ENCODE results near the gene TRAPPC1.
A peak's percentile ranks its signal among the peaks of the same experiment; 100 is the strongest.

The TRAPPC1 gene

DNA sequence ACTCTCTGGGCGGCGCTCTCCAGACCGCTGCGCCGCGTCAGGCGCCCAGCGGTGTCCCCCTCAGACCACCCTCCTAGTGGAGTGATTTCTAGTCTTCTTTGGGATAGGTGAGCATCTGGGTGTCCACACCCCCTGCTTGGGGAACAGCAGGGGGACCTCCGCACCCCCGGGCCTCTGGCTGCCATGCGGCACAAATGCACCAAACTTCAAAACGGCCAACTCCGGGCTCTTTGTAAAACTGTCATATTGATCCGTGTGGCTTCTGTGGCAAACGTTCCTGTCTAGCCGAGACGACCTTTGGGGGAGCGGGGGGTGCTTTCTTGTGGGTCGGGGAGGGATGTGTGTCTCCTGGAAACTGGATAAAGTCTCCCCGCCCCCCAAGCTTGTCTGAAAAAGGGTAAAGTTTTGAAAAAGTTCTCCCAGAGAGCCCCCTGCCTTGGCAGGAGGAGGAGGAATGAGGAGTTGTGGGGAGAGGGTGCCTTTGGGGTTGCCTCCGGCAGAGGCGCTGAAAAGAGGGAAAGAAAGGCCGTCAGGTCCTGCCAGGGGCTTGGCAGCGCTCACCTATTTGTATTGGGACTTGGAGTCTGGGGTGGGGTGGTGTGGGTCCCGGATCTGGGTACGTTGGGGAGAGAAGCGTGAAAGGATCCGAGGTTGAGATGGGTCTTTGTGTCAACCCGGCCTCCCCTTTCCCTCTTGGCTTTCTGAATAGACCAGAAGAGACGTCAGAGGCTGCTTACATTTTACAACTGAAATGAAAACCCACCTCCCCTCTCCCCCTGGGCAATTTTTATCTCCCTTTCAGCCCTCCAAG is 45.3 kb downstream of the TRAPPC1 start:
- peak; percentile 16 to 28 for DNase-seq (ENCODE audit: low read depth in 2 of 2)
- TF ChIP-seq, protein P1, sequence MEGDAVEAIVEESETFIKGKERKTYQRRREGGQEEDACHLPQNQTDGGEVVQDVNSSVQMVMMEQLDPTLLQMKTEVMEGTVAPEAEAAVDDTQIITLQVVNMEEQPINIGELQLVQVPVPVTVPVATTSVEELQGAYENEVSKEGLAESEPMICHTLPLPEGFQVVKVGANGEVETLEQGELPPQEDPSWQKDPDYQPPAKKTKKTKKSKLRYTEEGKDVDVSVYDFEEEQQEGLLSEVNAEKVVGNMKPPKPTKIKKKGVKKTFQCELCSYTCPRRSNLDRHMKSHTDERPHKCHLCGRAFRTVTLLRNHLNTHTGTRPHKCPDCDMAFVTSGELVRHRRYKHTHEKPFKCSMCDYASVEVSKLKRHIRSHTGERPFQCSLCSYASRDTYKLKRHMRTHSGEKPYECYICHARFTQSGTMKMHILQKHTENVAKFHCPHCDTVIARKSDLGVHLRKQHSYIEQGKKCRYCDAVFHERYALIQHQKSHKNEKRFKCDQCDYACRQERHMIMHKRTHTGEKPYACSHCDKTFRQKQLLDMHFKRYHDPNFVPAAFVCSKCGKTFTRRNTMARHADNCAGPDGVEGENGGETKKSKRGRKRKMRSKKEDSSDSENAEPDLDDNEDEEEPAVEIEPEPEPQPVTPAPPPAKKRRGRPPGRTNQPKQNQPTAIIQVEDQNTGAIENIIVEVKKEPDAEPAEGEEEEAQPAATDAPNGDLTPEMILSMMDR (IDR thresholded peaks at IDR 0.05; ENCODE audit: low read depth, low read length): peak; percentile 26
- H3K4me3 ChIP-seq (replicated peaks in 1 of 2; ENCODE audit: low read depth in 2 of 2, low read length in 2 of 2): peak overlapping the region; percentile 85 to 86

DNA sequence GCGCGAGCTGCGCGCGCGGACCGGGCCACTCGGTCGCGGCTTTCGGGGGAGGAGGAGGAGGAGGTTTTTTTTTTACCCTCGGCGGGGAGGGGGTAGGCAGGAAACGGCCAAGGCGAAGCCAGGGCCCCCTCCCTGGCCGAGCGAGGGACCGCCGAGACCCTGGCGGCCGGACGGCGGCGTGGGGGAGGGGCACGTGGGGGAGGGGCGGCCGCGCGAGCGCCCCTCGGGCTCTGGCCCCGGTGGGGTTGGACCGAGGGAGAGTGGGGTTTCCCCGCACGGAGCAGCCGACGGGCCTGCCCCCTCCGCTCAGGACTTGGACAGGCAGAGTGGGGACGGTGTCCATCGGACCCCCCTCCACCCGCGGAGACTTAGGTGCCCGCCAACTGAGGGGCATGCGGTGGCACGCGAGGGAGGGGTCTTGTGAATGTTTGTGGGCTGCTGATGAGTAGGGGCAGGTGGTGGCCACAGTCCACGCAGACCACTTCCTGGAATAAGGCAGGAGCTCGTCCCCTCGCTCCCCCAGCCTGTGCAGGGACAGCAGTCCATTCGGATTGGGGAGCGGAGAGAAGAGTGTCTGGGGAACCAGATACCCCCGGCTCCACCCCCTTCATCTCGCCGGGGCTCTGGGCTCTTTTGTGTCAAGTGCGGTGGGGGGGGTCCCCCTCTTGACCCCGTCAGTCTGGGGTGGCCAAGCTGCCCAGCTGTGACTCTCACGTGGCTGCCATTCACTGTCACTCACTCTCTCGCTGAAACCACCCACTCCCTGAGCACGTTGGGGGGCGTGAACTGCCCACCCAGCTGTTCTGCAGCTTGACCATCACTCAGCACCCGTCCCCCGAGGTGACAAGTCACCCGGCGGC is 46.1 kb downstream of the TRAPPC1 start:
- peak overlapping the region; percentile 85 to 86 for H3K4me3 ChIP-seq (replicated peaks in 1 of 2; ENCODE audit: low read depth in 2 of 2, low read length in 2 of 2)
- TF ChIP-seq, protein P1 (IDR thresholded peaks at IDR 0.05; ENCODE audit: low read depth, low read length): no peak
- DNase-seq (ENCODE audit: low read depth in 2 of 2): peak; percentile 10 to 38

DNA sequence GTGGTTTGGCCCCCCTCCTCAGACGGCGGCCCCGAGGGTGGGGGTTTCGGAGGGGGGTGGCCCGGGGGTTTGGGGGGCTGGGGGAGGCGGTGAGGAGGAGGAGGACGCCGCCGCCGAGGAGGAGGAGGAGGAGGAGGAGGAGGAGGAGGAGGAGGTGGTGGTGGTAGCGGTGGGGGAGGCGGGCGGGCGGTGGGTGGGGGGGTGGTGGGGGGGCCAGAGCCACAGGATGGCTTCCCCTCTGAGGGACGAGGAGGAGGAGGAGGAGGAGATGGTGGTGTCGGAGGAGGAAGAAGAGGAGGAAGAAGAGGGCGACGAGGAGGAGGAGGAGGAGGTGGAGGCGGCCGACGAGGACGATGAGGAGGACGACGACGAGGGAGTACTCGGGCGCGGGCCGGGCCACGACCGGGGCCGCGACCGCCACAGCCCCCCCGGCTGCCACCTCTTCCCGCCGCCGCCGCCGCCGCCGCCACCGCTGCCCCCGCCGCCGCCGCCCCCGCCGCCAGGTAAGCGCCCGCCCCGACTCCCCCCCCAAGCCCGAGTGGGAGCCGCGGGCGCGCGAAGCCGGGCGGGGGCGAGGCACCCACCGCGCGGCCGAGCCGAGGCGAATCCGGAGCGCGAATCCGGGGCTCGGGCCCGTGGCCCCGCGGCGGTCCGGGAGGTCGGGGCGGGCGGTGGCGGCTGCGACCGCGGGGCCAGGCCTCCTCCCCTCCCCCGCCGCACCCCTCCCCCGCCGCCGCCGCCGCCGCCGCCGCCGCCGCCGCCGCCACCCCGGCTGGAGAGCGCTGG is 47.0 kb downstream of the TRAPPC1 start:
- peak overlapping the region; percentile 85 to 86 for H3K4me3 ChIP-seq (replicated peaks in 1 of 2; ENCODE audit: low read depth in 2 of 2, low read length in 2 of 2)
- TF ChIP-seq, protein P1 (IDR thresholded peaks at IDR 0.05; ENCODE audit: low read depth, low read length): no peak
- no peak for DNase-seq (ENCODE audit: low read depth in 2 of 2)

DNA sequence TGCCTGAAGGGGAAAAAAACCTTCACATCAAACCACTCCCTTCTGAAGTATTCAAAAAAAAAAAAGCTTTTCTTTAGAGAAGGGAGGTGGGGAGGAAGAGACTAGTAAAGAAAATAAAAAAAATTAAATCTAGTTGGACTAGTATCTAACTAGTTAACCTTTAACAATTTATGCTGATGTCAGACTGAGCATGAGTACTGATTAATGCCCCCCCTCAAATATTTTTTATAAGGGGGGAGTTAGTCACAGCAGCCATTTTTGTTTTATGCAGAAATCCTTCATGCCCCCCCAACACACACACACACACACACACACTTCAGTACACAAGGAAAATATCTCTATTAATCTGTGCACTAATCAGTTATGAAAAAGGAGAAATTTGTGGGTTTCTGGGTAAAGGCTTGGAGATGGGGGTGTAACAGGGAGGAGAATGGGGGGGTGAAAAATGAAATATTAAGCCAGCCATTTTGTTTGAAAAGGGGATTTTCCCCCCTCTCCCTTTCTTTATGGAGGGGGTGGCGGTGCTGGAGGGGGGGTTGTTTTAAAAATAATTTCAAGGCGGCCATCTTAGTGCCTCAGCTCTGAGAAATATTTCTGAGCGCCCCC is 47.9 kb downstream of the TRAPPC1 start:
- H3K4me3 ChIP-seq (replicated peaks in 1 of 2; ENCODE audit: low read depth in 2 of 2, low read length in 2 of 2): peak overlapping the region; percentile 31 to 86
- TF ChIP-seq, protein P1 (IDR thresholded peaks at IDR 0.05; ENCODE audit: low read depth, low read length): no peak
- peak; percentile 42 to 43 for DNase-seq (ENCODE audit: low read depth in 2 of 2)

DNA sequence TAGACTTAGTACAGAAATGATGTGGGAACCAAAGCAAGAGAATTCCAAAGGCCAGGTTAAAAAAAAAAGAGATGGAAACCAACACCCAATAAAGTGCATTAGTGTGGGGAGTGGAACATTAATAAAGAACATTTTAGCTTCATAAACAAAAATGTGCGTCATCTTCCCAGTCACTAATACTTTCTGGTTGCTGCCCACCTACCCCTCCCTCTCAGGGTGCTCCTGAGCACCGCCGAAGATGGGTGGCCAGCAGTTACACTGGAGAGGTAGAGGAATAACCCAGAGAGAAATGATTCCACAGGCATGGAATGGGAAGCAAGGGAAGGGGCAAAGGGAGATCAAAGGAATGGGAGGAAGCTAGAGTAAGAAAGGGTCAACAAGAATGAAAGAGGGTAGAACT is 49.1 kb downstream of the TRAPPC1 start:
- no peak overlapping the region for H3K4me3 ChIP-seq (replicated peaks in 1 of 2; ENCODE audit: low read depth in 2 of 2, low read length in 2 of 2)
- no peak for DNase-seq (ENCODE audit: low read depth in 2 of 2)
- TF ChIP-seq, protein P1 (IDR thresholded peaks at IDR 0.05; ENCODE audit: low read depth, low read length): no peak

DNA sequence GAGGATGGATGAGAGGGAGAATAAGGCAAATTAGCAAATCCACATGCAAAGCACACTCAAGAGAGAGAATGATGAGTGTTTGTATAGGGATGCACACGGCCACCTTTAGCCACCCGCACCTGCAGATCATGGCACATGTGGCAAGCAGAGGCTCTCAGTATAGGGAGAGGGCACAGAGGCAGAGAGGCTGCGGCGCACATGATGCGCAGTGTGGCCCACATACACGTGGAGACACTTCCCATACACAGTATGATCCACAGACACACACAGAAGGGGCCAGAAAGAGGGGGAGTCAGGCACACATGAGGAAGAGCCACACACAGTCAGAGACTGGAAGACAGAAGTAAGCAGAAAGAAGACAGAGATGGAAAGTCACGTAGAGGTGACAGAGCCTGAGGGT is 49.7 kb downstream of the TRAPPC1 start:
- H3K4me3 ChIP-seq (replicated peaks in 1 of 2; ENCODE audit: low read depth in 2 of 2, low read length in 2 of 2): no peak overlapping the region

More for the DNA sequence above, 49.7 kb downstream of the TRAPPC1 start:
- DNase-seq (ENCODE audit: low read depth in 2 of 2): no peak
- TF ChIP-seq, protein P1 (IDR thresholded peaks at IDR 0.05; ENCODE audit: low read depth, low read length): no peak
